Measurements from ENCODE around the gene PLEKHA7. TPM values are rescaled to one million over a fixed set of nuclear protein-coding genes. Genes with fewer than 3 reads are reported as not detected.

The PLEKHA7 gene
- total RNA-seq, 1 experiment from 2014 or later, result 4.4 TPM

GRCh38 chr11:16743478-16743877, 270.7 kb downstream of the PLEKHA7 start:
- H4K20me1 ChIP-seq (ENCODE audit: insufficient read depth, low read depth, low read length), result peaks cover 34% of the 10 kb centered on the region
- H3K4me3 ChIP-seq (ENCODE audit: low read length), result no peak overlapping the region
- DNase-seq, result no peak
- H3K27ac ChIP-seq (ENCODE audit: low read length), result no peak overlapping the region
- no peaks in the 10 kb centered on the region for H3K27me3 ChIP-seq (ENCODE audit: low read length)
- no peak overlapping the region for H3K9ac ChIP-seq (ENCODE audit: low read length)
- H3K4me1 ChIP-seq (ENCODE audit: low read length), result peaks cover 62% of the 10 kb centered on the region
- no peaks in the 10 kb centered on the region for H3K9me2 ChIP-seq (replicated peaks; ENCODE audit: insufficient read depth, low read length)
- H3K9me3 ChIP-seq (ENCODE audit: low read length), result no peaks in the 10 kb centered on the region
- no peak overlapping the region for H2AFZ ChIP-seq (ENCODE audit: low read length)
- no peak overlapping the region for H3K4me2 ChIP-seq (ENCODE audit: low read depth, low read length, poor library complexity, severe bottlenecking)
- peaks cover 56% of the 10 kb centered on the region for H3K36me3 ChIP-seq (ENCODE audit: insufficient read depth, low read length)
- H3K79me2 ChIP-seq (ENCODE audit: low read length), result peaks cover 94% of the 10 kb centered on the region

GRCh38 chr11:16741473-16741872, 272.7 kb downstream of the PLEKHA7 start:
- Histone ChIP-seq H3K27ac (ENCODE audit: low read length) (no peak overlapping the region), H3K4me2 (ENCODE audit: low read depth, low read length, poor library complexity, severe bottlenecking) (peak overlapping the region; percentile 40), H3K4me3 (ENCODE audit: low read length) (no peak overlapping the region)

GRCh38 chr11:16738947-16739815, 275.0 kb downstream of the PLEKHA7 start:
- H3K9me2 ChIP-seq (replicated peaks; ENCODE audit: insufficient read depth, low read length), result no peaks in the 10 kb centered on the region
- H3K9me3 ChIP-seq (ENCODE audit: low read length), result no peaks in the 10 kb centered on the region
- H3K27me3 ChIP-seq (ENCODE audit: low read length), result no peaks in the 10 kb centered on the region
- H3K4me1 ChIP-seq (ENCODE audit: low read length), result peaks cover 46% of the 10 kb centered on the region
- DNase-seq, result peak; percentile 59
- peaks cover 32% of the 10 kb centered on the region for H3K36me3 ChIP-seq (ENCODE audit: insufficient read depth, low read length)
- peaks cover 20% of the 10 kb centered on the region for H4K20me1 ChIP-seq (ENCODE audit: insufficient read depth, low read depth, low read length)
- peaks cover 60% of the 10 kb centered on the region for H3K79me2 ChIP-seq (ENCODE audit: low read length)
- H3K9ac ChIP-seq (ENCODE audit: low read length), result peak overlapping the region; percentile 93
- peak overlapping the region; percentile 70 for H3K4me3 ChIP-seq (ENCODE audit: low read length)
- H3K4me2 ChIP-seq (ENCODE audit: low read depth, low read length, poor library complexity, severe bottlenecking), result peak overlapping the region; percentile 90
- peak overlapping the region; percentile 65 for H3K27ac ChIP-seq (ENCODE audit: low read length)
- no peak overlapping the region; the same call in 1 of the 2 replicates for H2AFZ ChIP-seq (ENCODE audit: low read length)

More at GRCh38 chr11:16741473-16741872, 272.7 kb downstream of the PLEKHA7 start:
- DNase-seq, result no peak
- Histone ChIP-seq H3K9ac (ENCODE audit: low read length) (no peak overlapping the region), H3K79me2 (ENCODE audit: low read length) (peaks cover 83% of the 10 kb centered on the region), H3K36me3 (ENCODE audit: insufficient read depth, low read length) (peaks cover 42% of the 10 kb centered on the region), H3K4me1 (ENCODE audit: low read length) (peaks cover 66% of the 10 kb centered on the region), H3K9me3 (ENCODE audit: low read length) (no peaks in the 10 kb centered on the region), H3K9me2 (replicated peaks; ENCODE audit: insufficient read depth, low read length) (no peaks in the 10 kb centered on the region), H2AFZ (ENCODE audit: low read length) (no peak overlapping the region), H3K27me3 (ENCODE audit: low read length) (no peaks in the 10 kb centered on the region), H4K20me1 (ENCODE audit: insufficient read depth, low read depth, low read length) (peaks cover 29% of the 10 kb centered on the region)

- peaks cover 41% of the 10 kb centered on the region for H3K4me1 ChIP-seq (ENCODE audit: low read length)
- no peaks in the 10 kb centered on the region for H3K27me3 ChIP-seq (ENCODE audit: low read length)
- H3K9me2 ChIP-seq (replicated peaks; ENCODE audit: insufficient read depth, low read length), result no peaks in the 10 kb centered on the region
- peak within 1 kb of the TSS; percentile 90 for H3K4me2 ChIP-seq (ENCODE audit: low read depth, low read length, poor library complexity, severe bottlenecking)
- H4K20me1 ChIP-seq (ENCODE audit: insufficient read depth, low read depth, low read length), result peaks cover 17% of the 10 kb centered on the region
- peaks cover 52% of the 10 kb centered on the region for H3K79me2 ChIP-seq (ENCODE audit: low read length)
- peak within 1 kb of the TSS; percentile 70 for H3K4me3 ChIP-seq (ENCODE audit: low read length)
- H2AFZ ChIP-seq (ENCODE audit: low read length), result peak within 1 kb of the TSS; percentile 71
- H3K27ac ChIP-seq (ENCODE audit: low read length), result peak within 1 kb of the TSS; percentile 65
- peaks cover 27% of the 10 kb centered on the region; the same call in 1 of the 2 replicates for H3K36me3 ChIP-seq (ENCODE audit: insufficient read depth, low read length)
- DNase-seq, result peak; percentile 98
- H3K9ac ChIP-seq (ENCODE audit: low read length), result peak within 1 kb of the TSS; percentile 93
- no peaks in the 10 kb centered on the region for H3K9me3 ChIP-seq (ENCODE audit: low read length)
Measured at GRCh38 chr11:16738193-16738946, 275.8 kb downstream of the PLEKHA7 start, which contains the start of gene C11orf58. TSS of gene C11orf58 (plus strand) at chr11:16738647. CDS start at chr11:16738779, 132 bp downstream.

- peak overlapping the region; percentile 70 for H3K4me3 ChIP-seq (ENCODE audit: low read length)
Measured at GRCh38 chr11:16737818-16738192, 276.4 kb downstream of the PLEKHA7 start.

More at GRCh38 chr11:16737818-16738192, 276.4 kb downstream of the PLEKHA7 start:
- Histone ChIP-seq H3K79me2 (ENCODE audit: low read length) (peaks cover 47% of the 10 kb centered on the region), H3K27me3 (ENCODE audit: low read length) (no peaks in the 10 kb centered on the region), H3K9ac (ENCODE audit: low read length) (peak overlapping the region; percentile 93), H3K4me2 (ENCODE audit: low read depth, low read length, poor library complexity, severe bottlenecking) (peak overlapping the region; percentile 90), H3K27ac (ENCODE audit: low read length) (peak overlapping the region; percentile 59), H3K36me3 (ENCODE audit: insufficient read depth, low read length) (peaks cover 22% of the 10 kb centered on the region; the same call in 1 of the 2 replicates), H4K20me1 (ENCODE audit: insufficient read depth, low read depth, low read length) (peaks cover 17% of the 10 kb centered on the region), H3K4me1 (ENCODE audit: low read length) (peaks cover 35% of the 10 kb centered on the region), H2AFZ (ENCODE audit: low read length) (peak overlapping the region; percentile 71), H3K9me2 (replicated peaks; ENCODE audit: insufficient read depth, low read length) (no peaks in the 10 kb centered on the region), H3K9me3 (ENCODE audit: low read length) (no peaks in the 10 kb centered on the region)
- no peak for DNase-seq

Other genes with a start within 250 kb of the PLEKHA7 start
- 1,890 and 2,739 TPM in 2 replicates for gene RPS13, start 63.3 kb upstream of the PLEKHA7 start, total RNA-seq (2014; rRNA removed; shearing (Covaris generic); ENCODE audit: low replicate concordance)
- 32.8 and 44.2 TPM in 2 replicates for gene PIK3C2A, start 193.6 kb upstream of the PLEKHA7 start, total RNA-seq (2014; rRNA removed; shearing (Covaris generic); ENCODE audit: low replicate concordance)

All from Karpas-422 (cell line).